ENCODE measurements around the gene RAX2. TPM values are rescaled to one million over a fixed set of nuclear protein-coding genes. Genes with fewer than 3 reads are reported as not detected.

RAX2 gene
- total RNA-seq, 1 experiment from 2014 or later = not detected

- BruUV-seq (replicated peaks) = no TSS peak
- H3K27me3 ChIP-seq (replicated peaks; ENCODE audit: control insufficient read depth, insufficient read depth, low read length) = no peaks in the 10 kb centered on the region
- POLR2A ChIA-PET = interaction anchor here (0.6 kb wide), 1 partner anchor 13 kb away, joined by 4 read pairs; no protein-coding TSS in a partner anchor
- no peaks in the 10 kb centered on the region for H3K4me1 ChIP-seq
- CTCF ChIA-PET = interaction anchor here (0.6 kb wide), 1 partner anchor 1802 kb away, joined by 3 read pairs; no protein-coding TSS in a partner anchor
- Mint-ChIP-seq H3K27ac (ENCODE audit: unreplicated experiment) (no peak overlapping the region), H3K36me3 (ENCODE audit: insufficient read depth, unreplicated experiment) (peaks cover 40% of the 10 kb centered on the region), H3K4me3 (ENCODE audit: unreplicated experiment) (no peak overlapping the region), H3K4me1 (ENCODE audit: low read depth, unreplicated experiment) (no peaks in the 10 kb centered on the region), H3K9me3 (ENCODE audit: unreplicated experiment) (no peaks in the 10 kb centered on the region), H3K27me3 (ENCODE audit: insufficient read depth, unreplicated experiment) (no peaks in the 10 kb centered on the region)
- no peaks in the 10 kb centered on the region for H3K9me3 ChIP-seq
- intact Hi-C loops (cut with micrococcal nuclease; ENCODE audit: unreplicated experiment) = no loop called here
- no peak for DNase-seq
- TF ChIP-seq CTCF (IDR thresholded peaks at IDR 0.05; ENCODE audit: insufficient read depth in 1 of 2, low read depth in 1 of 2, low read length in 1 of 2, severe bottlenecking in 1 of 2, unreplicated experiment in 1 of 2) = no peak
- no peak overlapping the region for H3K4me3 ChIP-seq (ENCODE audit: low read depth, low read length)
- peaks cover 6% of the 10 kb centered on the region for H3K36me3 ChIP-seq (ENCODE audit: control insufficient read depth, insufficient read depth, low read length)
Measured at GRCh38 chr19:3732108-3732507, 39.9 kb downstream of the RAX2 start.

GRCh38 chr19:3730457-3730958 is 41.5 kb downstream of the RAX2 start:
- Mint-ChIP-seq H3K9me3 (ENCODE audit: unreplicated experiment) (no peaks in the 10 kb centered on the region), H3K4me1 (ENCODE audit: low read depth, unreplicated experiment) (no peaks in the 10 kb centered on the region), H3K36me3 (ENCODE audit: insufficient read depth, unreplicated experiment) (peaks cover 40% of the 10 kb centered on the region), H3K4me3 (ENCODE audit: unreplicated experiment) (no peak overlapping the region), H3K27me3 (ENCODE audit: insufficient read depth, unreplicated experiment) (no peaks in the 10 kb centered on the region), H3K27ac (ENCODE audit: unreplicated experiment) (no peak overlapping the region)
- Histone ChIP-seq H3K4me3 (ENCODE audit: low read depth, low read length) (no peak overlapping the region), H3K9me3 (no peaks in the 10 kb centered on the region), H3K36me3 (ENCODE audit: control insufficient read depth, insufficient read depth, low read length) (peaks cover 4% of the 10 kb centered on the region; the same call in 1 of the 2 replicates), H3K27me3 (replicated peaks; ENCODE audit: control insufficient read depth, insufficient read depth, low read length) (no peaks in the 10 kb centered on the region), H3K4me1 (no peaks in the 10 kb centered on the region)
- BruUV-seq (replicated peaks) = no TSS peak
- ChIA-PET CTCF (no interaction called here), POLR2A (no interaction called here)
- intact Hi-C loops (cut with micrococcal nuclease; ENCODE audit: unreplicated experiment) = no loop called here
- TF ChIP-seq CTCF (IDR thresholded peaks at IDR 0.05; ENCODE audit: insufficient read depth in 1 of 2, low read depth in 1 of 2, low read length in 1 of 2, severe bottlenecking in 1 of 2, unreplicated experiment in 1 of 2) = no peak
- DNase-seq = no peak

GRCh38 chr19:3725640-3726310 is 46.3 kb downstream of the RAX2 start:
- no peaks in the 10 kb centered on the region for H3K36me3 ChIP-seq (ENCODE audit: control insufficient read depth, insufficient read depth, low read length)
- BruUV-seq (replicated peaks) = no TSS peak
- H3K27me3 ChIP-seq (replicated peaks; ENCODE audit: control insufficient read depth, insufficient read depth, low read length) = no peaks in the 10 kb centered on the region
- H3K4me1 ChIP-seq = peaks cover 10% of the 10 kb centered on the region
- H3K4me1 Mint-ChIP-seq (ENCODE audit: low read depth, unreplicated experiment) = no peaks in the 10 kb centered on the region
- H3K27me3 Mint-ChIP-seq (ENCODE audit: insufficient read depth, unreplicated experiment) = no peaks in the 10 kb centered on the region
- ChIA-PET POLR2A (no interaction called here), CTCF (no interaction called here)
- H3K4me3 ChIP-seq (ENCODE audit: low read depth, low read length) = no peak overlapping the region
- no peaks in the 10 kb centered on the region for H3K9me3 Mint-ChIP-seq (ENCODE audit: unreplicated experiment)
- no peak overlapping the region for H3K27ac Mint-ChIP-seq (ENCODE audit: unreplicated experiment)
- no peak for DNase-seq
- H3K9me3 ChIP-seq = no peaks in the 10 kb centered on the region
- H3K4me3 Mint-ChIP-seq (ENCODE audit: unreplicated experiment) = no peak overlapping the region
- intact Hi-C loops (cut with micrococcal nuclease; ENCODE audit: unreplicated experiment) = no loop called here
- TF ChIP-seq CTCF (IDR thresholded peaks at IDR 0.05; ENCODE audit: insufficient read depth in 1 of 2, low read depth in 1 of 2, low read length in 1 of 2, severe bottlenecking in 1 of 2, unreplicated experiment in 1 of 2) = no peak
- peaks cover 21% of the 10 kb centered on the region for H3K36me3 Mint-ChIP-seq (ENCODE audit: insufficient read depth, unreplicated experiment)

All from Caco-2 (cell line).